ENCODE data around the gene TTC23L.
"Not testable (repeated sequence)": the region's sequence is repeated elsewhere in the genome, so short reads cannot be mapped to it uniquely, and the experiment has no call there.

DNA sequence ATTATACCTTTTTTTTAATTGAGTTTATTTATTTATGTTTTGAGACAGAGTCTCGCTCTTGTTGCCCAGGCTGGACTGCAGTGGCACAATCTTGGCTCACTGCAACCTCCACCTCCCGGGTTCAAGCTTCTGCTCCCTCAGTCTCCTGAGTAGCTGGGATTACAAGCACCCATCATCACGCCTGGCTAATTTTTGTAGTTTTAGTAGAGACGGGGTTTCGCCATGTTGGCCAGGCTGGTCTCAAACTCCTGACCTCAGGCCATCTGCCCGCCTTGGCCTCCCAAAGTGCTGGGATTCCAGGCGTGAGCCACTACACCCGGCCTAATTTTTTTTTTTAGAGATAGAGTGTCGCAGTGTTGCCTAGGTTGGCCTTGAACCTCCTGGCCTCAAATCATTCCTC is 84.3 kb downstream of the TTC23L start:
- TF ChIP-seq POLR2AphosphoS5, TAF1 (IDR thresholded peaks at IDR 0.05; ENCODE audit: low read depth, low read length): not testable (repeated sequence)
